ENCODE results near the gene SHROOM3.

SHROOM3 gene

GRCh38 chr4:76498550-76498949 lies 63.5 kb downstream of the SHROOM3 start:
- no peak for DNase-seq

DNA sequence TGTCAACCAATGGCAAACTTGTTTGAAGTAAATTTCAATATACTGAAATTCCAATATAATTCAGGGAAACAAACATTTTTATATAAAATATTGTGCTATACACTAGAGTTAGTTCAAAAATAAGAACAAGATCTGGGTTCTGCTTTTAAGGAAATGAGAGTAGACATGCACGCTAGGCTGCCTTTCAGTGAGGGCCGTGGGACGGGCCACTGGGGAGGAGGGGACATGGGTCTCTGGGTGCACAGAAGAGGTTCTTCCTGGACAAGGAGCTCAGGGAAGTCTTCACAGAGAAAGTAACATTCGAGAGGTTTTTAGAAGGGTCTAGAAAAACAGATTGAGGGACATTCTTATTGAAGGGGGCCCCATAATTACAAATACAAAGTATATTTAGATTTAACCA lies 64.4 kb downstream of the SHROOM3 start:
- no peak for DNase-seq

DNA sequence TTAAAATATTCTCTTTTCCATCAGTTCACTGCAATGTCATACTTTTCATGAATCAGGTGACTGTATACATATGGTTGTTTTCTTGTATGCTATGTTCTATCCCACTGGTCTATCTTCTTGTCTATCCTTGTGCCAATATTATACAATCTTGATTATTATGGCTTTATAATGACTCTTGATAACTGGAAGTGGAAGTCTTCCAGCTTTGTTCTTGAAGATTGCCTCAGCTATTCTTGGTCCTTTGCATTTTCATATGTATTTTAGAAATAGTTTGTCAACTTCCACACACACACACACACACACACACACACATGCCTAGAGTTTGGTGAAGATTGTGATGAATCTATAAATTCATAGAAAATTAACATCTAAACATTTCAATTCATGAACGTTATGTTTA lies 67.9 kb downstream of the SHROOM3 start:
- no peak for DNase-seq

- DNase-seq = peak; percentile 33 to 53
Observed at GRCh38 chr4:76504613-76505465, 69.8 kb downstream of the SHROOM3 start.

- DNase-seq = no peak
Observed at GRCh38 chr4:76511947-76512346, 76.9 kb downstream of the SHROOM3 start.

DNA sequence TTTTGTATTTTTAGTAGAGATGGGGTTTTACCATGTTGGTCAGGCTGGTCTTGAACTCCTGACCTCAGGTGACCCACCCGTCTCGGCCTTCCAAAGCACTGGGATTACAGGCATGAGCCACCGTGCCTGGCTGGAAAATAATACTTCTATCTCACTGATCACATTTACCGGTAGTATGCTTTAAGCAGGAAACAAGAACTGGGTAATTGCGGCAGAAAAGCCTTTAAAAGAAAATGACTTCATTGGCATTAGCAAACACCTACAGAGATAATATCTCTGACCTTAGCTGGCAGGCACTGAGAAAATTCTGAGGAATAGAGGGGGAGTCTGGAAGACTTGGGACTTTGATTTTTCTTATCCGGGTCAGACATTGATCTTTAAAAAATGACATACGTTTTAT lies 78.5 kb downstream of the SHROOM3 start:
- DNase-seq = no peak

- no peak for DNase-seq
Observed at GRCh38 chr4:76514087-76514486, 79.1 kb downstream of the SHROOM3 start.

DNA sequence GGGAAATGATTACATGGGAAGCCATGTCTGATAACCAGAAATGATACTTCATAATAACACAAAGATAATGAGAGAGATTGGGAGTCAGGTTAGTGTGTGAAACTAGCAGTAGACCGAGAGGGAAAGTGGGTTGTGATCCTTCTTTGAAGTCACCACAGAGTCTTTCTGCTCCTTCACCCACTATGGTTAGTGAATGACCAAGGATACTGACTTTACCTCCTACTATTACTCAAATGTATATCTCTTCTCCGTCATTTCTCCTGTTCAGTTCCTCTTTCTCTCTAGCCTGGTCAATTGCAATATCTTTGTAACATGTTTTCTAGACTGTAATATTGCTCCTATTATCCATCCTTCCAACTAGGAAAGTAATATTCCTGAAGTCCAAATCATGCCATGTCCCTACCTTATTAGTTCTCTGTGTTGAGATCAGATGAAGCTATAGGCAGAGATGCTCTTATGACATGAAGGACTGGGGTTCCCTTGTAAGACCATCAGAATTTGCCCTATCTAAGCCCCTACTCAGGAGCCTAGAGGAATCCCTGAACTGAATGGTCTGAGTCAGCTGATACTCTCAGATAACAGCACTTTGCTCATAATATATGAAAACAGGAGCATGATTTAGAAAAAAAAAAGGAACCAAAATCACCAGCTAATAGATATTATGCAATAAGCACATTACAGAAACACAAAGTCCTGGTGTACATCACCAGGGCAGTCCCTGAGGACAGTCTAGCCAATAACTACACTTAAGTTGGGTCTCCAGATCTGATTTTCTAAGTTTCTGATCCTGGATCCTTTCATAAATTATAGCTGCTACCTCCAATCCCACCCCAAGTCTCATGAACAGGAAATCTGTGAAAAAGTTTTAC lies 81.2 kb downstream of the SHROOM3 start:
- no peak for DNase-seq

GRCh38 chr4:76518241-76518640 lies 83.2 kb downstream of the SHROOM3 start:
- DNase-seq = no peak

GRCh38 chr4:76523593-76523992 lies 88.6 kb downstream of the SHROOM3 start:
- no peak for DNase-seq

DNA sequence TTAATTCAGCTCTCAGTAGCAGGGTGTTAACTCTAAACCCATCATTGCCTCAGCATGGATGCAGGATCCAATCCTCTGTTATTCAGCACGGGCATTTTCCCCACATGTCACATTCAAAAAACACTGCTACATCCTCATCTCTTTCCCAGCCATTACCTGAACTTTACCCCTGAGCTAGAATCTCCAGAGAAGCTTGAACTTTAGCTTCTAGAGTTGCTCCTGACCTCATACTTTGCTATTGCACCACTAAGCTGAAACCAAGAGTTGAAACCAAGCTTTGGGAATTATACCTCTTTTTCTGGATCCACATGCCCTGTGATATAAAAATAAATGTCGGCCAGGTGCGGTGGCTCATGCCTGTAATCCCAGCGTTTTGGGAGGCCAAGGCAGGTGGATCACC lies 90.7 kb downstream of the SHROOM3 start:
- no peak for DNase-seq

GRCh38 chr4:76526585-76526990 lies 91.6 kb downstream of the SHROOM3 start:
- peak; percentile 81 to 84 for DNase-seq

DNA sequence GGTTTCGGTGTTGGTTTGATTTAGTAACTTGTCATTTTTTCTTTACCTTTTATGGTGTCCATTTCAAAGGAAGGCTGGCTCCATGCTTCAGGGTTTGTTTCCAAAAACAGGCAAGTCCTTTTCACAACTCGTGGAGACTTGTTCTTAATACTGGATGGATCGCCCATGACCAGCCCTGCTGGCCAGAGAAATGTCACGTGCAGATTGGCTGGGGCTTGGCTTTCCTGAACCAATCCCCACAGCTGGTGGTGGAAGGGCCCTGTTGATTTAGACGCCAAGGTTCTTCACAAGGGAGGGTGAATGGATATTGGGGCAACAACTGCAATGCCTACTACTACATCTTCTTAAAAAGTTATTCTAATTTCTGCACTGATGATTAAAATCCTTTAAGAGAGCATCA lies 92.6 kb downstream of the SHROOM3 start:
- DNase-seq = no peak

GRCh38 chr4:76531597-76531996 lies 96.6 kb downstream of the SHROOM3 start:
- DNase-seq = no peak

GRCh38 chr4:76532805-76533204 lies 97.8 kb downstream of the SHROOM3 start:
- DNase-seq = peak in 1 of 2 experiments; percentile 27

GRCh38 chr4:76533314-76533713 lies 98.3 kb downstream of the SHROOM3 start:
- no peak for DNase-seq

GRCh38 chr4:76535603-76536372 lies 100.8 kb downstream of the SHROOM3 start:
- DNase-seq = peak; percentile 35 to 40

DNA sequence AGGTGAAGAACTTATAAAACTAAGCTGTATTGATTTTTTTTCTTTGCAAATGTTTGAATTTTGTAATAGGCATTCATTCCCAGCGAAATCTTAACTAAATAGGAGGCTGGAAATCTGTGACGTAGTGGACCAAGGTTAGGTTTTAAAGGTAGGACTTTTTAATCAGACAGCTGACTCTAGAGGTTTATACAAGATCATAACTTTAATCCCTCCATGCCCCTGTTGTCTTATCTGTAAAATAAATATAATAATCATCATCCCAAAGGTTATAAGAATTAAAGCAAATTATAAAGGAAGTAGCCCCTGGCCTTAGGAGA lies 101.3 kb downstream of the SHROOM3 start:
- DNase-seq = no peak

DNA sequence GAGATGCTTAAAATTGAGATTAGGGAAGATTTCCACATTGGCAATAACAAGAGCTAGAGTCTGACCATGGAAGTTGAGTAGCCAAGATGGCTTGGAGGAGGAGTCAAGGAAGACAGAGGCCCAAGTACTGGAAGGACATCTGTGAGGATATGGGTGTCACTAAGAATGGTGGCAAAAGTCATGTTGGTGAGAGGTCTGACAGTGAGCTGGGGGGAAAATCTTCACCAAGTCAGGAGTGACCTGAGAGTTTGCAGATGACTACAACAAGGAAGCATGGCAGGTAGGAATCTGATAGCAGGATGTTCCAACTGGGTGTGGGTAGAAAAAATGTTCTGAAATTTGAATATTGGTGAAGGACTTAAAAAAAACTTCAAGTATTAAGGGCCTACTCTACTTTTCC lies 103.3 kb downstream of the SHROOM3 start:
- DNase-seq = no peak

DNA sequence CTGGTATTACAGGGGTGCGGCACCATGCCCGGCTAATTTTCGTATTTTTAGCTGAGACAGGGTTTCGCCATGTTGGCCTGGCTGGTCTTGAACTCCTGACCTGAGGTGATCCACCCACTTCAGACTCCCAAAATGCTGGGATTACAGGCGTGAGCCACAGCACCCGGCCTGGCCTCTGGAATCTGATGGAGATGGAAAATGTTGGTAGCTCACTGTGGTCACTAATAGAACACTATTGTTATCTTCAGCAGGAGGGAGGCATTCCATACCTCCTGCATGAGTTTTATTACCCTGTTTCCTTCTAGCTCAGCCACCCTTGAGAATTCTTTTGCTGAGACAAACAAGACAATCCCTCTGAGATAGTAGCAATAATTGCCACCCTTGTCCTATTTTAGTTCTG lies 105.0 kb downstream of the SHROOM3 start:
- DNase-seq = no peak

GRCh38 chr4:76540486-76540885 lies 105.5 kb downstream of the SHROOM3 start:
- no peak for DNase-seq

GRCh38 chr4:76543378-76543777 lies 108.3 kb downstream of the SHROOM3 start:
- no peak for DNase-seq

- DNase-seq = no peak
Observed at GRCh38 chr4:76544725-76545124, 109.7 kb downstream of the SHROOM3 start.

Data from SHP77 (cell line).